ENCODE data around the gene CARS1.

GRCh38 chr11:3009481-3009880, 47.7 kb downstream of the CARS1 start:
- no peak for TF ChIP-seq CTCF (IDR thresholded peaks at IDR 0.05; ENCODE audit: insufficient read depth, low read length)
- TF ChIP-seq GABPA (IDR thresholded peaks at IDR 0.05; ENCODE audit: low read depth): no peak

Measured in HL-60 (cell line).